Measurements from ENCODE around the gene TSEN15. TPM values are rescaled to one million over a fixed set of nuclear protein-coding genes. Genes with fewer than 3 reads are reported as not detected.

The TSEN15 gene
- total and polyA plus RNA-seq, 4 donors = 9.1 to 21.9 (median 19.3) TPM

GRCh38 chr1:184118046-184118445 lies 66.5 kb downstream of the TSEN15 start:
- Histone ChIP-seq H3K9me3 (ENCODE audit: control insufficient read depth in 4 of 4, low read length in 3 of 4) (no peaks in the 10 kb centered on the region), H3K27me3 (ENCODE audit: control insufficient read depth in 4 of 4, insufficient read depth in 4 of 4, low read length in 3 of 4) (no peaks in the 10 kb centered on the region), H3K27ac (ENCODE audit: low read depth in 1 of 2, low read length in 2 of 2) (no peak overlapping the region), H3K4me1 (ENCODE audit: control insufficient read depth in 4 of 4, insufficient read depth in 4 of 4, low read length in 3 of 4) (no peaks in the 10 kb centered on the region), H3K9ac (ENCODE audit: low read depth in 1 of 2, low read length in 2 of 2) (no peak overlapping the region), H3K4me3 (ENCODE audit: low read depth in 1 of 3, low read length in 3 of 3) (no peak overlapping the region), H3K36me3 (ENCODE audit: control insufficient read depth in 4 of 4, insufficient read depth in 3 of 4, low read depth in 1 of 4, low read length in 3 of 4) (no peaks in the 10 kb centered on the region)
- no peak for DNase-seq (ENCODE audit: low spot score)
- no peak for TF ChIP-seq CTCF (IDR thresholded peaks at IDR 0.05; ENCODE audit: low read depth, low read length, missing input control)
- no peak for TF ChIP-seq FOXA1 (IDR thresholded peaks at IDR 0.05)
- no peak for TF ChIP-seq YY1 (IDR thresholded peaks at IDR 0.05)
- no peak for TF ChIP-seq RXRA (IDR thresholded peaks at IDR 0.05)
- no peak for TF ChIP-seq FOXA2 (IDR thresholded peaks at IDR 0.05)
- TF ChIP-seq REST (IDR thresholded peaks at IDR 0.05) = no peak
- TF ChIP-seq JUND (IDR thresholded peaks at IDR 0.05) = no peak
- no peak for TF ChIP-seq ATF3 (IDR thresholded peaks at IDR 0.05)
- TF ChIP-seq SP1 (IDR thresholded peaks at IDR 0.05) = no peak
- no peak for TF ChIP-seq HNF4A (conservative IDR thresholded peaks at IDR 0.05)
- no peak for TF ChIP-seq RAD21 (IDR thresholded peaks at IDR 0.05)
- TF ChIP-seq TAF1 (conservative IDR thresholded peaks at IDR 0.05) = no peak
- no peak for TF ChIP-seq GABPA (IDR thresholded peaks at IDR 0.05 in 1 of 2, conservative IDR thresholded peaks at IDR 0.05 in 1 of 2)
- TF ChIP-seq NR2F2 (IDR thresholded peaks at IDR 0.05) = no peak
- WGBS = 93% methylated on average over 2 of the region's 2 CpGs

Other genes with a start within 250 kb of the TSEN15 start
- gene RGL1, start 246.6 kb upstream of the TSEN15 start, total RNA-seq = 10 to 100 TPM; 12.3 to 15.3 TPM
- gene RGL1, start 246.6 kb upstream of the TSEN15 start, polyA plus RNA-seq = 1 to 10 TPM; 3.9 to 5.6 TPM
- gene COLGALT2, start 14.0 kb upstream of the TSEN15 start, total RNA-seq = under 1 TPM; 0.25 to 0.33 TPM
- under 1 TPM; 0.06 to 0.18 TPM for gene COLGALT2, start 14.0 kb upstream of the TSEN15 start, polyA plus RNA-seq

All from liver (tissue), 9 donors.